Measurements from ENCODE around the gene KDM5B. TPM values are rescaled to one million over a fixed set of nuclear protein-coding genes. Genes with fewer than 3 reads are reported as not detected.

KDM5B gene
- total RNA-seq, 4 donors from 2014 or later: 43.8 to 66.8 (median 51.9) TPM

GRCh38 chr1:202770135-202770534 is 38.1 kb downstream of the KDM5B start:
- TF ChIP-seq CTCF (IDR thresholded peaks at IDR 0.05): no peak
- Histone ChIP-seq H3K27me3 (no peaks in the 10 kb centered on the region), H3K9me3 (no peaks in the 10 kb centered on the region), H3K27ac (no peak overlapping the region), H3K36me3 (peaks cover 0 to 68% (median 0%) of the 10 kb centered on the region in 3 donors), H3K4me1 (no peaks in the 10 kb centered on the region), H3K4me3 (no peak overlapping the region)
- DNase-seq: no peak

GRCh38 chr1:202765721-202766120 is 42.5 kb downstream of the KDM5B start:
- H3K27ac ChIP-seq: no peak overlapping the region
- H3K4me1 ChIP-seq: no peaks in the 10 kb centered on the region
- no peaks in the 10 kb centered on the region for H3K27me3 ChIP-seq
- H3K36me3 ChIP-seq: peaks cover 0 to 58% (median 0%) of the 10 kb centered on the region in 3 donors
- TF ChIP-seq CTCF (IDR thresholded peaks at IDR 0.05): no peak
- no peak for TF ChIP-seq POLR2A (IDR thresholded peaks at IDR 0.05)
- DNase-seq: no peak
- H3K4me3 ChIP-seq: no peak overlapping the region
- H3K9me3 ChIP-seq: no peaks in the 10 kb centered on the region

- TF ChIP-seq CTCF (IDR thresholded peaks at IDR 0.05) (no peak), POLR2A (IDR thresholded peaks at IDR 0.05) (no peak)
- H3K36me3 ChIP-seq: peaks cover 0 to 83% (median 0%) of the 10 kb centered on the region in 3 donors
- H3K27me3 ChIP-seq: no peaks in the 10 kb centered on the region
- H3K27ac ChIP-seq: no peak overlapping the region
- DNase-seq: no peak
- H3K4me3 ChIP-seq: no peak overlapping the region
- no peaks in the 10 kb centered on the region for H3K4me1 ChIP-seq
- H3K9me3 ChIP-seq: no peaks in the 10 kb centered on the region
These were observed 46.2 kb downstream of the KDM5B start for GRCh38 chr1:202762019-202762418.

- DNase-seq: no peak
- Histone ChIP-seq H3K9me3 (no peaks in the 10 kb centered on the region), H3K27ac (no peak overlapping the region), H3K27me3 (no peaks in the 10 kb centered on the region), H3K36me3 (peaks cover 0 to 84% (median 0%) of the 10 kb centered on the region in 3 donors), H3K4me3 (no peak overlapping the region), H3K4me1 (no peaks in the 10 kb centered on the region)
- TF ChIP-seq CTCF (IDR thresholded peaks at IDR 0.05): no peak
- no peak for TF ChIP-seq POLR2A (IDR thresholded peaks at IDR 0.05)
These were observed 47.6 kb downstream of the KDM5B start for GRCh38 chr1:202760589-202760988.

GRCh38 chr1:202756391-202756790 is 51.8 kb downstream of the KDM5B start:
- Histone ChIP-seq H3K4me1 (no peaks in the 10 kb centered on the region), H3K27me3 (no peaks in the 10 kb centered on the region), H3K9me3 (no peaks in the 10 kb centered on the region), H3K36me3 (peaks cover 0 to 97% (median 0%) of the 10 kb centered on the region in 3 donors), H3K4me3 (no peak overlapping the region), H3K27ac (no peak overlapping the region)
- no peak for DNase-seq
- no peak for TF ChIP-seq CTCF (IDR thresholded peaks at IDR 0.05)
- no peak for TF ChIP-seq POLR2A (IDR thresholded peaks at IDR 0.05)

- H3K27ac ChIP-seq: no peak overlapping the region
- TF ChIP-seq POLR2A (IDR thresholded peaks at IDR 0.05) (no peak), CTCF (IDR thresholded peaks at IDR 0.05) (no peak)
- H3K4me1 ChIP-seq: no peaks in the 10 kb centered on the region
- H3K4me3 ChIP-seq: no peak overlapping the region
- no peak for DNase-seq
- peaks cover 0 to 95% (median 0%) of the 10 kb centered on the region in 3 donors for H3K36me3 ChIP-seq
- no peaks in the 10 kb centered on the region for H3K9me3 ChIP-seq
- H3K27me3 ChIP-seq: no peaks in the 10 kb centered on the region
These were observed 53.9 kb downstream of the KDM5B start for GRCh38 chr1:202754293-202754692.
